Neuron (in vitro differentiated cells): ENCODE measurements around the gene FAM222A.

ENCODE experiments used
- H2AFZ ChIP-seq: one replicate; pipeline ENCODE4 v1.6.1; 2013; ENCODE audit warnings: low read depth, mild to moderate bottlenecking, inconsistent platforms, low read length, moderate library complexity
- H3K27me3 ChIP-seq: one replicate; pipeline ENCODE4 v1.6.1; 2013; ENCODE audit warnings: low read length; ENCODE audit not compliant: insufficient read depth
- H3K36me3 ChIP-seq: one replicate; pipeline ENCODE4 v1.6.1; 2013; ENCODE audit warnings: low read length; ENCODE audit not compliant: insufficient read depth
- H3K4me1 ChIP-seq: one replicate; pipeline ENCODE4 v1.6.1; 2013; ENCODE audit warnings: low read length; ENCODE audit not compliant: insufficient read depth
- H3K4me3 ChIP-seq: 2 replicates; pipeline ENCODE4 v1.5.1; 2013; ENCODE audit warnings: mild to moderate bottlenecking, low read length, moderate library complexity
- H3K9me3 ChIP-seq: one replicate; pipeline ENCODE4 v1.6.1; 2013; ENCODE audit warnings: low read length

The FAM222A gene

DNA sequence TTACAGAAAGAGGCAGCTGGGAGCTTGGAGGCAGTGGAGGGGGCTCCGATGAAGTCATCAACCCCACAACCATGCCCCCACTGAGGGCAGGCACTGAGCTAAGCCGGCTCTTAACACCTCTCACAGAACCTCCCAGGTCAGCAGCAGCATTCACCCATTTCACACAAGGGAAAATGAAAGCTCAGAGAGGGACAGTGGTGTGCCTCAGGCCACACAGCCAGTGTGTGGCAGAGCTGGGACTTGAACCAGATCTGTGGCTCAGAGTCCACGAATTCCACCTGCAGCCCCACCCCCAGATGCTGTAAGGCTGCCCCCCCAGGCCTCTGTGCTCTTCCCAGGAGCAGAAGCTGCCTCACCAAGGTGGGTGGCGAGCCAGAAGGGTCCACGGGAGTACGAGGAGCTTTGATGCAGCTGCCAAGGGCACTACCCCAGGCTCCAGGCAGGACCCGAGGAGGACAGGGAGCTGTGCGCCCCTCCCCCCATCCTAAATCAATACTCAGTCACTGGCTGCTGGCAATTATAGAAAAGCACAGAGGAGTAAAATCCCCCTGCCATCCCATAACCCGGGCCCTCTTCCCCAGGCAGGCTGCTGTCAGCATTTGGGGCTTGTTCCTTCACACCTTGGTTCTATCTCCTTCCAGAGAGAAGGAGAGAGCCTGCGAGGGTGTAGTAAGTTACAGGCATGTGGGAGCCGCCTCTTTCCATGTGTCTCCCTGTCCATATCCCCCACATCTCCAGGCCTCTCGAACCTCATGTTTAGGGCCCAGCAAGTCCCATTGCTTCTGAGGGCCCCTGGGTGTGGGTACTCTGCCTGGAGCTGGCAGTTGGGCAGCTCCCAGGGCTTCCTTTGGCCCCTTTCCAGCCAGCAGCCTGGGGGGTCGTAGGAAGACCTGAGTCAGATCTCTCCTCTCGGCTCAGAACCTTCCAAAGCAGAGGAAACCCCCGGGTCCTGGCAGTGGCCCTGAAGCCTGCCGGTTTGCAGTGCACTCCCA, 47.6 kb downstream of the FAM222A start:
- peaks cover 3% of the 10 kb centered on the region for H3K9me3 ChIP-seq
- H3K4me1 ChIP-seq, result no peaks in the 10 kb centered on the region
- H3K27me3 ChIP-seq, result no peaks in the 10 kb centered on the region

DNA sequence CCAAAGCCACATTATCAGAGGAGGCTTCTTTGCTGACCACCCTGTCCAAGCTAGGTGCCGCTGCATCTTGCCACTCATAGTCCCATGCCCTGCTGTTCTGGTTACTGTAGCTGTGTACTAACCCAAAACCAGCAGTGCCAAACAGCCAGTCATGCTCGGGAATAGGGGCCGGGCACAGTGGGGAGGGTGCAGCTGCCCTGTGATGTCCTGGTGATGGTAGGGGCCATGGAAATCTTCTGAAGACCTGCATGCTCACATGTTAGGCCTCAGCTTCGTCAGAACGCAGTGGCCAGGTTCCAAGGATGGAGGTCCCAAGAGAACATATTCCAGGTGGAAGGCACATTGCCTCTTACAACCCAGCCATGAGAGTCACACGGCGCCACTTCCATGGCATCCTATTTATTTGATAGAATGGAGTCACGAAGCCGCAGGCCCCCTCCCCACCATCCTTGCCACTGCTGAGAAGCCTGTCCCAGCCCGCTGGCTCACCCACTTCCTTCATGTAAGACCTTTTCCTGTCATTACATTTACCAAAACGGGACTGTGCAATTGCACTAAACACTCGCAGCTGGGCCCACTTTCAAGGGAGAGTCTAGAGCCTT, 48.5 kb downstream of the FAM222A start:
- H3K27me3 ChIP-seq, result no peaks in the 10 kb centered on the region
- H2AFZ ChIP-seq, result no peak overlapping the region

More for the DNA sequence above, 47.6 kb downstream of the FAM222A start:
- H3K36me3 ChIP-seq, result no peaks in the 10 kb centered on the region
- H2AFZ ChIP-seq, result no peak overlapping the region
- no peak overlapping the region for H3K4me3 ChIP-seq

DNA sequence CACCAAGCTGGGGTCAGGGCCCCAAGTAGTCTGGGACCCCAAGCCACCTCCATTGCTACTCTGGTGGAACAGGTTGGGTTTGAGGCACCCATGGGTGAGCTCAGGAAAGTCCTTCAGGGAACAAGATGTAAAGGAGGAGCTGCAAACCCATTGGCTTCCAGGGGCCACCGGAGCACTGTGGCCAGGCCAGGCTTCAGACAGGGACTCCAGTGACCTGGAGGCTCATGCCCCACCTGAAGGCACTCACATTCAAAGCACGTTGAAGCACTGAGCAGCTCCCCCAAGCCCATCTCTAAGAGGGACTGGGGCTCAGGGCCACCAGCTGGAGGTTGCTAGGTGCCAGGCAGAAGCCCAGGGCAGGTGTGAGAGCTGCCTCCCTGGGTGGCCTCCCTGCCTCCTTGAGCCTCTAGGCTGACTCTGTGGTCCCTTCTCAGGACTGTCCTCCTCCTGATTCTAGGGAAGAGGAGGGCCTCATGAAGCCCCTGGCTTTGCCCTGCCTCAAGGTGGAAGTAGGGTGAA, 49.1 kb downstream of the FAM222A start:
- Histone ChIP-seq H3K36me3 (no peaks in the 10 kb centered on the region), H2AFZ (no peak overlapping the region), H3K9me3 (no peaks in the 10 kb centered on the region), H3K4me3 (no peak overlapping the region), H3K4me1 (no peaks in the 10 kb centered on the region), H3K27me3 (no peaks in the 10 kb centered on the region)

More for the DNA sequence above, 48.5 kb downstream of the FAM222A start:
- H3K4me1 ChIP-seq, result no peaks in the 10 kb centered on the region
- no peaks in the 10 kb centered on the region for H3K36me3 ChIP-seq
- no peaks in the 10 kb centered on the region for H3K9me3 ChIP-seq
- no peak overlapping the region for H3K4me3 ChIP-seq

DNA sequence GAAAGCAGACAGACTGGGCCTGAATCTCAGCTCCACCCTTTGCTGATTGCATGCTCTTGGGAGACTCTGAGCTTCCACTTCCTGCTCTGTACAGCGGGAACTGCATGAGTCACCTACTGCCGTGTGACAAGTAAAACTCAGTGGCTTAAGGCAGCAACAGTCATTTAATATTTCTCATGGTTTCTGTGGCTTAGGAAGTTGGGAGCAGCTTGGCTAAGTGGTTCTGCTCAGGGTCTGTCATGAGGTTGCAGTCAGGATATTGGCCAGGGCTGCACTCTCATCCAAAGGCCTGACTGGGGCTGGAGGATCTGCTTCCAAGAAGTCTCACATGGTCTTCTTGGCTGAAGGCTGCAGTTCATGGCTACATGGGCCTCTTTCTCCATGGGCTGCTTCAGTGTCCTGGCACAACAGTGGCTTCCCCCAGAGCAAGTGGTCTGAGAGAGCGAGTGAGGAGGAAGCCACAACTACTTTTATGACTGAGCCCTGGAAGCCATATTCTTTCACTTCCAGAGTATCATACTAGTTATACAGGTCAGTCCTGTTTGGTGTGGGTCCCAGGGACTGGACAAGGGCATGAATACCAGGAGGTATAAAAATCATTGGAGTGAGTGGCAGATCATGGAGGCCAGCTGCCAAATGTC, 49.7 kb downstream of the FAM222A start:
- H3K9me3 ChIP-seq, result no peaks in the 10 kb centered on the region
- no peak overlapping the region for H3K4me3 ChIP-seq
- H3K4me1 ChIP-seq, result no peaks in the 10 kb centered on the region
- no peaks in the 10 kb centered on the region for H3K36me3 ChIP-seq
- H2AFZ ChIP-seq, result no peak overlapping the region
- no peaks in the 10 kb centered on the region for H3K27me3 ChIP-seq

DNA sequence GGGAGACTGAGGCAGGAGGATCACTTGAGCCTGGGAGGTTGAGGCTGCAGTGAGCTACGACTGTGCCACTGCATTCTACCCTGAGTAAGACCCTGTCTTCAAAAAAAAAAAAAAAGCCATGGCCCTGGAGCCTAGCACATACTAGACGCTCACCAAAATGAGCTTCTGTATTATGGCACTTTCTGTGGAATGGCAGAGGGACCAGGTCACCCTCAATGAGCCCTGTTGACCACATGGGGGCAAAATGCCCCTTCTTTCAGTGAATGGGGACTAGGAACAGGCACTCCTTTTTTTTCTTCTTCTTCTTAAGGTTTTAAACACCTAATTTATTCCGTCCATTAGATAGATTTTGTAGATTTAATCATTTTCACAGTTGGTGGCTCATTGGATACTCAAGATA, 50.5 kb downstream of the FAM222A start:
- Histone ChIP-seq H2AFZ (no peak overlapping the region), H3K9me3 (no peaks in the 10 kb centered on the region), H3K27me3 (no peaks in the 10 kb centered on the region), H3K4me1 (no peaks in the 10 kb centered on the region), H3K4me3 (no peak overlapping the region), H3K36me3 (no peaks in the 10 kb centered on the region)

DNA sequence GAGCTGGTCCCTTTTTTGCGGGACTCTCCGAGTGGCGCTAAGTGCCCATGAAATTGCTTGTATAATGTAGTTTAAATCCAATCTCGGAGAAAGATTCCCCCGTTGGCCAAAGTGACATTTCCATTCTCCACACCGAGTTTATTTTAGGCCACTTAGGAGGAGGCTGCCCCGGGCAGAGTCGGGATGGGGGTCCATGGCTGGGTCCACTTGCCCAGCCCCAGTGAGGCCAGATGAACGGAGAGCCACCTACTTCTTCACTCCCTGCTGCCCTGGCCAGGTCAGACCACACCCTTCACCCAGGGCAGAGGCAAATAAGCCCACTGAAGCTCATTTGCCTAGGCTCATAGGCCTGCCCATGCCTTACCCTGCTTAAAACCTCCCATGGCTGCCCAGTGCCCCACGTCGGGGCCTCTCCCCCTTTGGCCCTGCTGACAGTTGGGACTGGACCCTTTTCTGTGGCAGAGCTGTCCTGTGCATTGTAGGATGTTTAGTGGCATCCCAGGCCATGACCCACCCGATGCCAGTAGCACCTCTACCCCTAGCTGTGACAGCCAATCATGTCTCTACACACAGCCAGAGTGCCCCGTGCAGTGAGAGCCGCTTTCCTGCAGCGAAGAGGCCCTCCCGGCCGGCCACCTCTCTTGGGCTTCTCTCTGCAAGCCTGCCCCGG, 51.3 kb downstream of the FAM222A start:
- H3K27me3 ChIP-seq, result no peaks in the 10 kb centered on the region
- H3K36me3 ChIP-seq, result no peaks in the 10 kb centered on the region
- H3K4me1 ChIP-seq, result no peaks in the 10 kb centered on the region
- H3K4me3 ChIP-seq, result no peak overlapping the region
- H3K9me3 ChIP-seq, result no peaks in the 10 kb centered on the region
- no peak overlapping the region for H2AFZ ChIP-seq

DNA sequence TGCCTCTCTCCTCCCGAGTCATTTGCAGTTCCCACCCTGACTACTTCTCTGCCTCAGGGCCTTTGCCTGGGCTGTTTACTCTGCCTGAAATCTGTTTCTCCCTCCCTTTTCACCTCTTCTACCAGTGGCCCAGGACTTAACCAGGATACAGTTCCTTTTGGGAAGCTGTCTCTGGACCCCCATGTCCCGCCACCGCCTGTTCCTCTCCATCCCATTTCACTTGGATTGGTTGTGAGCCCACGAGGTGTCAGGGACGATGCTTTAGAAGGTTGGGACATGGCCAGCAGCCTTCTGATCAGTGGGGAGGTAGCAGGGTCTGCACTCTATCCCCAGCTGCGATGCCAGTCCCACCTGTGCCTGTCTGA, 51.8 kb downstream of the FAM222A start:
- no peaks in the 10 kb centered on the region for H3K27me3 ChIP-seq
- no peak overlapping the region for H2AFZ ChIP-seq
- H3K9me3 ChIP-seq, result no peaks in the 10 kb centered on the region
- no peaks in the 10 kb centered on the region for H3K36me3 ChIP-seq
- no peaks in the 10 kb centered on the region for H3K4me1 ChIP-seq
- H3K4me3 ChIP-seq, result no peak overlapping the region

DNA sequence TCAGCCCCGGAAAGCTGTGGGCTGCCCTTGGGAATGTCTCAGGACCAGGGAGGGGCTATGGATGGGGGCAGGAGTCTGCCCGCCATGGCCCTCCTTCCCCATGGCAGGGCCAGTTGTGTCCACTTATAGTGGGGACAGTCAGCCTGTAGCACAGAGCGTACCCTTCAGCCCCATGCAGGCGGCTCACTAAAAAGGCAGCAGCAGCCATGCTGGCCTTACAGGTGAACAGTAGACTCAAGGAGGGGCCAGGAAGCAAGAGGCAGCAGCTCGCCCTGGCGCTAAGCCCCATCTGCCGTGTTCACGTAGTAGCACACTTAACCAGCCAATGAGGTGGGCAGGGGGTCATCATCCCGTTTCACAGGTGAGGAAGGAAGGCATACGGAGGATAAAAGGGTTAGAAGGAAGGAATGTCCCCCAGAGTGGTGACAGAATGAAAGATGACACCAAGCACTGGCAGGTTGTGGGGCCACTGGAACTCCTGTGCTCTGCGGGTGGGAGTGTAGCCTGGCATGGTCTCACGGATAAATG, 52.7 kb downstream of the FAM222A start:
- Histone ChIP-seq H3K36me3 (no peaks in the 10 kb centered on the region), H3K9me3 (no peaks in the 10 kb centered on the region), H3K27me3 (no peaks in the 10 kb centered on the region), H3K4me3 (no peak overlapping the region), H3K4me1 (no peaks in the 10 kb centered on the region), H2AFZ (no peak overlapping the region)

DNA sequence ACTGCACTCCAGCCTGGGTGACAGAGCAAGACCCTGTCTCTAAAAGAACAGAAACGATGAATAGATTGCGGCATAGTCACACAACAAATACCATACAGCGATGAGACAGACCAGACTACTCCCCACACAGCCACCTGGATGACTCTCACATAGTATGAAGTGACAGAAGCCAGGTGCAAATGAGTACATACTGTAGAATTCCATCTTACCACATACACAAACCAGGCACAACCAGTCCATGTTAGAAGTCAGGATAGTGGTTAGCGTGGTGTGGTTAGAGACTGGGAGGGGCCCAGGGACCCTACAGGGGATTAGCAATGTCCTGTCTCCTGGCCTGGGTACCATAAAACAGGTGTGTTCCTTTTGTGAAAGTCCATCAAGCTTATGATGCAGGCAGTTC, 53.8 kb downstream of the FAM222A start:
- Histone ChIP-seq H3K4me1 (no peaks in the 10 kb centered on the region), H3K27me3 (no peaks in the 10 kb centered on the region), H3K4me3 (no peak overlapping the region), H3K9me3 (no peaks in the 10 kb centered on the region), H3K36me3 (no peaks in the 10 kb centered on the region), H2AFZ (no peak overlapping the region)

DNA sequence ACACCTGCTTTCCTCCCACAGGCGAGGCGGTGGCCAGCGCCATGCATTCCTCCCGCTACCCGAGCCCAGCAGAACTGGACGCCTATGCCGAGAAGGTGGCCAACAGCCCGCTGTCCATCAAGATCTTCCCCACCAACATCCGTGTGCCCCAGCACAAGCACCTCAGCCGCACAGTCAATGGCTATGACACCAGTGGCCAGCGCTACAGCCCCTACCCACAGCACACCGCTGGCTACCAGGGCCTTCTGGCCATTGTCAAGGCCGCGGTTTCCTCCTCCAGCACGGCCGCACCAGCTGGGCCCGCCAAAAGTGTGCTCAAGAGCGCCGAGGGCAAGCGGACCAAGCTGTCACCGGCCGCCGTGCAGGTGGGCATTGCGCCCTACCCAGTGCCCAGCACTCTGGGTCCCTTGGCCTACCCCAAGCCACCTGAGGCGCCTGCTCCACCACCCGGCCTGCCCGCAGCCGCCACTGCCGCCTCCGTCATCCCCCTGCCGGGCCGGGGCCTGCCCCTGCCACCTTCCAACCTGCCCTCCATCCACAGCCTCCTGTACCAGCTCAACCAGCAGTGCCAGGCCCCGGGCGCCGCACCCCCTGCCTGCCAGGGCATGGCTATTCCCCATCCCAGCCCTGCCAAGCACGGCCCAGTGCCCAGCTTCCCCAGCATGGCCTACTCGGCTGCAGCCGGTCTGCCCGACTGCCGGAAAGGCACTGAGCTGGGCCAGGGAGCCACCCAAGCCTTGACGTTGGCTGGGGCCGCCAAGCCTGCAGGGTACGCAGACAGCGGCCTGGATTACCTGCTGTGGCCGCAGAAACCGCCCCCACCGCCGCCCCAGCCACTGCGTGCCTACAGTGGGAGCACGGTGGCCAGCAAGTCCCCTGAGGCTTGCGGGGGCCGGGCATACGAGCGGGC, 54.6 kb downstream of the FAM222A start:
- Histone ChIP-seq H3K4me1 (no peaks in the 10 kb centered on the region), H2AFZ (no peak overlapping the region), H3K9me3 (no peaks in the 10 kb centered on the region), H3K27me3 (no peaks in the 10 kb centered on the region), H3K36me3 (no peaks in the 10 kb centered on the region), H3K4me3 (no peak overlapping the region)

DNA sequence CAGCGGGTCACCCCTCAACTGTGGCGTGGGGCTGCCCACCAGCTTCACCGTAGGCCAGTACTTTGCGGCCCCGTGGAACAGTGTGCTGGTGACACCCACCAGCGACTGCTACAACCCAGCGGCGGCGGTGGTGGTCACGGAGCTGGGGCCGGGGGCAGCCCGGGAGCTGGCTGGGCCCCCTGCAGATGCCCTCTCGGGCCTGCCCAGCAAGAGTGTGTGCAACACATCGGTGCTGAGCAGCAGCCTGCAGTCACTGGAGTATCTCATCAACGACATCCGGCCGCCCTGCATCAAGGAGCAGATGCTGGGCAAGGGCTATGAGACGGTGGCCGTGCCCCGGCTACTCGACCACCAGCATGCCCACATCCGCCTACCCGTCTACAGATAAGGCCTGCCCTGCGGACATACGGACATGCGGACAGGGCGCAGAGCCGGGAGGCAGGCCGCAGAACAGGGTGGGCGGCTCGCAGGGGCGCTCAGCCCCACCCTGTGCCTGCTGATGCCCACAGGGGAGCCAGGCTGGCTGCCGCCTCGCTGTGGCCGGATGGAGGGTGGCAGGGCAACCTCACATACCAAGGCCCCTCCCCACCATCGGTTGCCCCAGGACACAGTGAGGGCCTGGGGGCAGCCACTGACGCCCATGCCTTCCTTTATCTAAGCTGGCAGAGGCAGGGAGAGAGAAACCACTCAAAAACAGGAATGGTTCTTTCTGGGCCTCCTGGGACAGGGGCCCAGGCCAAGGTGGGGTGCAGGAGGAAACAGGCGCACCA, 55.5 kb downstream of the FAM222A start:
- Histone ChIP-seq H3K36me3 (no peaks in the 10 kb centered on the region), H3K9me3 (no peaks in the 10 kb centered on the region), H3K4me3 (no peak overlapping the region), H3K27me3 (no peaks in the 10 kb centered on the region), H3K4me1 (no peaks in the 10 kb centered on the region), H2AFZ (no peak overlapping the region)
